ENCODE results near the gene SMYD3.

The SMYD3 gene

GRCh38 chr1:246275036-246275435 lies 232.0 kb downstream of the SMYD3 start:
- no peak for DNase-seq (ENCODE audit: low read depth in 2 of 2)

- no peak for DNase-seq (ENCODE audit: low read depth in 2 of 2)
Measured at GRCh38 chr1:246274186-246274585, 232.9 kb downstream of the SMYD3 start.

- no peak for DNase-seq (ENCODE audit: low read depth in 2 of 2)
Measured at GRCh38 chr1:246271516-246271915, 235.6 kb downstream of the SMYD3 start.

- DNase-seq (ENCODE audit: low read depth in 2 of 2), result no peak
Measured at GRCh38 chr1:246270236-246270635, 236.8 kb downstream of the SMYD3 start.

GRCh38 chr1:246269466-246269865 lies 237.6 kb downstream of the SMYD3 start:
- no peak for DNase-seq (ENCODE audit: low read depth in 2 of 2)

- DNase-seq (ENCODE audit: low read depth in 2 of 2), result no peak
Measured at GRCh38 chr1:246267896-246268295, 239.2 kb downstream of the SMYD3 start.

- DNase-seq (ENCODE audit: low read depth in 2 of 2), result no peak
Measured at GRCh38 chr1:246267426-246267825, 239.7 kb downstream of the SMYD3 start.

- no peak for DNase-seq (ENCODE audit: low read depth in 2 of 2)
Measured at GRCh38 chr1:246265481-246265880, 241.6 kb downstream of the SMYD3 start.

- DNase-seq (ENCODE audit: low read depth in 2 of 2), result no peak
Measured at GRCh38 chr1:246262281-246262680, 244.8 kb downstream of the SMYD3 start.

- DNase-seq (ENCODE audit: low read depth in 2 of 2), result no peak
Measured at GRCh38 chr1:246261639-246262038, 245.4 kb downstream of the SMYD3 start.

GRCh38 chr1:246258250-246258649 lies 248.8 kb downstream of the SMYD3 start:
- no peak for DNase-seq (ENCODE audit: low read depth in 2 of 2)

- DNase-seq (ENCODE audit: low read depth in 2 of 2), result no peak
Measured at GRCh38 chr1:246255773-246256172, 251.3 kb downstream of the SMYD3 start.

- DNase-seq (ENCODE audit: low read depth in 2 of 2), result no peak
Measured at GRCh38 chr1:246254854-246255253, 252.2 kb downstream of the SMYD3 start.

GRCh38 chr1:246246430-246246829 lies 260.6 kb downstream of the SMYD3 start:
- DNase-seq (ENCODE audit: low read depth in 2 of 2), result no peak

- DNase-seq (ENCODE audit: low read depth in 2 of 2), result no peak
Measured at GRCh38 chr1:246245541-246245940, 261.5 kb downstream of the SMYD3 start.

GRCh38 chr1:246232126-246232525 lies 275.0 kb downstream of the SMYD3 start:
- DNase-seq (ENCODE audit: low read depth in 2 of 2), result no peak

- no peak for DNase-seq (ENCODE audit: low read depth in 2 of 2)
Measured at GRCh38 chr1:246226041-246226440, 281.0 kb downstream of the SMYD3 start.

- no peak for DNase-seq (ENCODE audit: low read depth in 2 of 2)
Measured at GRCh38 chr1:246221485-246222255, 285.4 kb downstream of the SMYD3 start.

- no peak for DNase-seq (ENCODE audit: low read depth in 2 of 2)
Measured at GRCh38 chr1:246220495-246221065, 286.5 kb downstream of the SMYD3 start.

GRCh38 chr1:246219508-246220030 lies 287.5 kb downstream of the SMYD3 start:
- no peak for DNase-seq (ENCODE audit: low read depth in 2 of 2)

GRCh38 chr1:246218686-246219085 lies 288.4 kb downstream of the SMYD3 start:
- no peak for DNase-seq (ENCODE audit: low read depth in 2 of 2)

GRCh38 chr1:246216906-246217305 lies 290.2 kb downstream of the SMYD3 start:
- no peak for DNase-seq (ENCODE audit: low read depth in 2 of 2)

- DNase-seq (ENCODE audit: low read depth in 2 of 2), result no peak
Measured at GRCh38 chr1:246215510-246215903, 291.6 kb downstream of the SMYD3 start.

Measured in stimulated activated CD8-positive, alpha-beta memory T cell treated with anti-CD3 and anti-CD28 coated beads, Interleukin-2, amount 100 ng/mL, for 48 hours (primary cell).